Panc1 (cell line): ENCODE measurements around the gene THSD7A. TPM values are rescaled to one million over a fixed set of nuclear protein-coding genes. Genes with fewer than 3 reads are reported as not detected.

Experiments
- ATAC-seq: fragments of 200-7000 bp; cut with Tn5 transposase; 2 replicates; pipeline ENCODE4 v1.9.1; 2020; ENCODE audit warnings: mild to moderate bottlenecking, moderate library complexity
- BruUV-seq: library from RNA; stranded (reverse); fragments of 400-500 nt; replicated peaks from 2 replicates; lab custom pipeline; 2021; lab: Mats Ljungman, UMichigan
- CTCF ChIA-PET: fragments of 300-600 bp; sonication (Branson Sonifier 250); formaldehyde crosslinking; loops from one replicate; lab custom pipeline; 2022; ENCODE audit warnings: antibody characterized with exemption; lab: Charles Lee
- POLR2A ChIA-PET: fragments of 300-600 bp; sonication (Branson Sonifier 250); formaldehyde crosslinking; loops from one replicate; lab custom pipeline; 2022; ENCODE audit warnings: antibody characterized with exemption; lab: Charles Lee
- DNase-seq: peaks from one replicate; pipeline ENCODE4 v3.0.0-alpha.2; 2010; ENCODE audit warnings: low read depth, low spot score
- H3K27ac ChIP-seq: 2 replicates; pipeline ENCODE4 v1.5.1; 2011; ENCODE audit warnings: mild to moderate bottlenecking, low read length, inconsistent platforms
- H3K27me3 ChIP-seq: fragments of 200-500 bp; sonication (Bioruptor generic); 2 replicates; pipeline ENCODE4 v1.6.0; 2014; ENCODE audit warnings: low read length, inconsistent platforms; ENCODE audit not compliant: control insufficient read depth, insufficient read depth
- H3K36me3 ChIP-seq: fragments of 200-500 bp; sonication (Bioruptor generic); 2 replicates; pipeline ENCODE4 v1.5.1; 2014; ENCODE audit warnings: inconsistent platforms, mild to moderate bottlenecking, low read length, moderate library complexity; ENCODE audit not compliant: control insufficient read depth, insufficient read depth
- H3K4me1 ChIP-seq: 2 replicates; pipeline ENCODE4 v1.5.1; 2011; ENCODE audit warnings: inconsistent platforms, mild to moderate bottlenecking, low read length, moderate library complexity; ENCODE audit not compliant: control insufficient read depth, insufficient read depth
- H3K4me3 ChIP-seq, 2 experiments: 2 replicates each; pipeline ENCODE4 v1.5.1; 2011 to 2012; ENCODE audit warnings: low read depth in 2 of 2, low read length in 2 of 2, mild to moderate bottlenecking in 2 of 2, inconsistent platforms in 1 of 2, moderate library complexity in 1 of 2
- H3K9me3 ChIP-seq: fragments of 200-500 bp; sonication (Bioruptor generic); 2 replicates; pipeline ENCODE4 v1.5.1; 2014; ENCODE audit warnings: low read depth, mild to moderate bottlenecking, inconsistent platforms, low read length, moderate library complexity; ENCODE audit not compliant: control insufficient read depth, insufficient read depth
- CTCF ChIP-seq: fragments of 450-650 bp; IDR thresholded peaks from 2 replicates; pipeline ENCODE4 v1.5.1; 2017; ENCODE audit warnings: mild to moderate bottlenecking
- POLR2AphosphoS5 ChIP-seq: IDR thresholded peaks from 2 replicates; pipeline ENCODE4 v1.6.1; 2012; ENCODE audit warnings: mild to moderate bottlenecking, low read depth, low read length, moderate library complexity
- REST ChIP-seq, 2 experiments: IDR thresholded peaks; 2 replicates each; pipeline ENCODE4 v1.6.1; 2011 to 2012; ENCODE audit warnings: low read depth in 2 of 2, control low read depth in 1 of 2, low read length in 1 of 2, mild to moderate bottlenecking in 1 of 2, moderate library complexity in 1 of 2; ENCODE audit not compliant: insufficient read depth in 1 of 2
- SIN3A ChIP-seq: IDR thresholded peaks from 2 replicates; pipeline ENCODE4 v1.6.1; 2012; ENCODE audit warnings: low read depth, mild to moderate bottlenecking, low read length, moderate library complexity, borderline replicate concordance; ENCODE audit not compliant: insufficient read depth
- TCF7L2 ChIP-seq: IDR thresholded peaks from 2 replicates; pipeline ENCODE4 v1.6.1; 2011; ENCODE audit warnings: mild to moderate bottlenecking, low read depth, low read length, inconsistent platforms
- in situ Hi-C: cut with HindIII; loops from 2 replicates; pipeline ENCODE4 v1.10.0; 2016; ENCODE audit warnings: low sequenced_read_pairs, low pct_unique_long_range_greater_than_20kb
- intact Hi-C: fragments of 100-400 bp; cut with micrococcal nuclease; formaldehyde crosslinking; loops from one replicate; pipeline ENCODE4 v1.10.0; 2022; ENCODE audit not compliant: unreplicated experiment
- total RNA-seq: library from RNA; stranded (reverse); gene quantifications from one replicate; pipeline ENCODE4 v1.2.1, GENCODE V29; 2021; ENCODE audit not compliant: unreplicated experiment

Gene THSD7A
- total RNA-seq, 1 experiment from 2014 or later = 38.6 TPM

- in situ Hi-C loops = no loop called here
- ATAC-seq (peak; percentile 47; the same call in 1 of the 2 replicates), DNase-seq (no peak)
- intact Hi-C loops = no loop called here
- ChIA-PET POLR2A (interaction anchor here (0.6 kb wide), 1 partner anchor 25 kb away, joined by 8 read pairs; no protein-coding TSS in a partner anchor), CTCF (no interaction called here)
- TF ChIP-seq POLR2AphosphoS5 = no peak
- TF ChIP-seq CTCF = no peak
- TF ChIP-seq TCF7L2 = no peak
- TF ChIP-seq REST (IDR thresholded peaks at IDR 0.05; ENCODE audit: insufficient read depth in 1 of 2, low read depth in 2 of 2, low read length in 1 of 2) = no peak
- TF ChIP-seq SIN3A = no peak
- Histone ChIP-seq H3K4me3 (no peak overlapping the region), H3K27me3 (no peaks in the 10 kb centered on the region), H3K27ac (peak overlapping the region; percentile 95), H3K36me3 (no peaks in the 10 kb centered on the region; the same call in 1 of the 2 replicates), H3K9me3 (peaks cover 6% of the 10 kb centered on the region; the same call in 1 of the 2 replicates), H3K4me1 (peaks cover 53% of the 10 kb centered on the region)
- no TSS peak for BruUV-seq
Measured at GRCh38 chr7:11751315-11751714, 80.7 kb downstream of the THSD7A start.

DNA sequence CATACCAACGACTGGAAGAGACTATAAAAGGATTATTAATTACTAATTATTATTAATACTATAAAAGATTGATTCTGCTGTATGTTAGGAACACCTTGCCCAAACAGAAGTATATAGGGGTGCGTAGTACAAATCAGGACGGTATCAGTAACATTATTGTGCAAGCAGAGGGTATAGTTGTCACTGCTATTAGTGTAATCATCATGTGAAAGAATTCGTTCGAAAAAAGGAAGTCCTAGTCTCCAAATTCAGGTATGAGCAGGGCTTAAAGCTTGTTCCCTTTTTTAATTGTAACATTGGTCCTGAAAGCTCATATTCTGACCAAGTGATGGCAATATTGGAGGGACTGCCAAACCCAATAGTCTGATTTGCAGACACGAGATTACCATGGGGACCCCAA is 81.8 kb downstream of the THSD7A start:
- intact Hi-C loops = no loop called here
- ChIA-PET CTCF (no interaction called here), POLR2A (no interaction called here)
- in situ Hi-C loops = no loop called here
- Histone ChIP-seq H3K27me3 (no peaks in the 10 kb centered on the region), H3K4me1 (peaks cover 47% of the 10 kb centered on the region), H3K36me3 (no peaks in the 10 kb centered on the region; the same call in 1 of the 2 replicates), H3K4me3 (no peak overlapping the region), H3K9me3 (peaks cover 10% of the 10 kb centered on the region; the same call in 1 of the 2 replicates), H3K27ac (peak overlapping the region; percentile 95)
- ATAC-seq (no peak), DNase-seq (no peak)
- TF ChIP-seq POLR2AphosphoS5 = no peak
- TF ChIP-seq CTCF = no peak
- TF ChIP-seq REST (IDR thresholded peaks at IDR 0.05; ENCODE audit: insufficient read depth in 1 of 2, low read depth in 2 of 2, low read length in 1 of 2) = no peak
- TF ChIP-seq SIN3A = no peak
- TF ChIP-seq TCF7L2 = no peak
- no TSS peak for BruUV-seq
